M059J (cell line): ENCODE measurements around the gene GPC5. TPM values are rescaled to one million over a fixed set of nuclear protein-coding genes. Genes with fewer than 3 reads are reported as not detected.
A peak's percentile ranks its signal among the peaks of the same experiment; 100 is the strongest.
"Not testable (repeated sequence)": the region's sequence is repeated elsewhere in the genome, so short reads cannot be mapped to it uniquely, and the experiment has no call there.

Source experiments
- DNase-seq: peaks from one replicate; pipeline ENCODE4 v3.0.0-alpha.2; 2012; ENCODE audit warnings: low read depth
- total RNA-seq: library from RNA; depleted of rRNA; stranded (reverse); fragments of >200 nt; shearing (Covaris generic); gene quantifications from 2 replicates; pipeline ENCODE4 v1.2.3, GENCODE V29; 2014

Gene GPC5
- total RNA-seq, 1 experiment from 2014 or later: 0.25 TPM

DNA sequence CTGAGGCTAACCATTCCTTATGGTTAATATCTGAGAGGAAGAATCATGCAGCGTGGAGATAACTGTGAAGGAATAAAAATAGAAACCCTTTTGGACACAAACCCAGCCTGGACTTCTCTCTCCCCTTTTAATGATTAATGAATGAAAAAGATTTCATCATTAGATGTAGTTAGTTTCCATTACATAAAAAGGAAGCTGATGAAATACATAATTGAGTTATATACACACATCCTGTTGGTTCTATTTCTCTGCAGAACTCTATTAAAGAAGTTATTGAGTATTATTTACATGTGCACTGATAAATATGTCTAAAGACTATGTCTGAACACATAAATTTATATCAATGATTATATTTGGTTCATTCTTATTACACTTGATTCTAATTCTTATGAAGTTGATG, 465.3 kb downstream of the GPC5 start:
- DNase-seq: no peak

DNA sequence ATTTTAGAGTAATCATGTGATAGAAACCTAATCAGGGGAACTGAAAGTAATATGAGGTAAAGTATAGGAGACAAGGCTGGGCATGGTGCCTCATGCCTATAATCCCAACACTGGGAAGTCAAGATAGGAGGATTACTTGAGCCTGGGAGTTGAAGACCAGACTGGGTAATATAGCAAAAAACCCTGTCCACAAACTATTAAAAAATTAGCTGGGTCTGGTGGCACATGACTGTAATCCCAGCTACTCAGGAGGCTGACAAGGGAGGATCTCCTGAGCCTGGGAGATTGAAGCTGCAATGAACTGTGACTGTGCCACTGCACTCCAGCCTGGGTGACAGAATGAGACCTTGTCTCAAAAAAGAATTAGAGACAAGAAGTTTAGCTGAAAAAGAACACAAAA, 469.9 kb downstream of the GPC5 start:
- no peak for DNase-seq

DNA sequence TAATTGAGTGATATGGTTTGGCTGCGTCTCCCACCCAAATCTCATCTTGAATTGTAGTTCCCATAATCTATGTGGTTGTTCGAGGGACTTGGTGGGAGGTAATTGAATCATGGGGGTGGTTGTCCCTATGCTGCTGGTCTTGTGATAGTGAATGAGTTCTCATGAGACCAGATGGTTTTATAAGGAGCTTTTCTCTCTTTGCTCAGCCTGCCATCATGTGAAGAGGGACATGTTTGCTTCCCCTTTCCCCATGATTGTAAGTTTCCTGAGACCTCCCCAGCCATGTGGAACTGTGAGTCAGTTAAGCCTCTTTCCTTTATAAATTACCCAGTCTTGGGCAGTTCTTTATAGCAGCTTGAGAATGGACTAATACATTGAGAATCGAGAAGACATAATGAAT, 480.1 kb downstream of the GPC5 start:
- no peak for DNase-seq

DNA sequence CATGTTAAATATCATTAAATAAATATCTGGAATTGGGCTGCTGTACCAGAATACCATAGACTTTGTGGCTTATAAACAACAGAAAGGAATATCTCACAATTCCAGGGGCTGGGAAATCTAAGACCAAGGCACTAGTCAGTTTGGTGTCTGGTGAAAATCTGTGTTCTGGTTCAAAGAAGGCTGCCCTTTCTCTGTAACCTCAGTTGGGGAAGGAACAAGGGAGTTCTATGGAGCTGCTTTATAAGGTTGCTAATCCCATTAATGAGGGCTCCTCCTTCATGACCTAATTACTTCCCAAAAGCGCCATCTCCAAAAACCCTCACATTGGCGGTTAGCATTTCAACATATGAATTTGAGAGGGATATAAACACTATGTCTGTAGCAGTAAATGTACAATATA, 480.9 kb downstream of the GPC5 start:
- DNase-seq: no peak

DNA sequence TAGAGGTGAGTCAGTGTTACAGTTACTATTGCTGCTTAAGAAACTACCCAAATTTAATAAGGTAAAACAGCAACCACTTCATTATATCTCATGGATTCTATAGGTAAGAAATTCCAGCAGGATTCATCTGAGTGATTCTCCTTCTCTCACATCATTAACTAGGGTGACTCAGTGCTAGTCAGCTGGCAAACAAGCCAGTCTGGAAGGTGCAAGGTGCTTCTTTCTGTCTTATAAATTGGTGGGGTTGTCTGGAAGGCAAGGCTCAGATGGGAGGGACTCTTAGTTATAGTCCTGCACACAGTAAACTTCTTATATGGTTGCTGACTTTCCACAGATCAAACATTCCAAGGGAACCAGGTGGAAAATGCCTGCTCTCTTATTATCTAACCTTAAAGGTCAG, 484.5 kb downstream of the GPC5 start:
- no peak for DNase-seq

DNA sequence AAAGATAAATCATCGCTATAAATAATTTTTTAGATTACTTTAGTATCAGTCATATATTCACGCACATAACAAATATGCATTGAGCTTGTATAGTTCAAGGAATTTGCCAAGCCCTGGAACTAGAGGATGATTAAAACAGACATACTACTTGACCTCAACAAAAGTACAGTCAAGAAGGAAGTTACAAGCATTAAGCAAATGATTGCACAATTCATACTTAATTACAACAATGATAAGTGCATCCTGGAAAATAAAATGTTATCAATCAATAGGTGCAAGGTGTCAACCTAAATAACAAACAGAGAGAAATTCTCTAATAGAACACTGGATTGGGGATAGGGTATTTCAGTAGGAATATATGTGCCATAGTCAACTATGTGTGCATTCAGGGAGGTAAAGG, 491.2 kb downstream of the GPC5 start:
- DNase-seq: no peak

DNA sequence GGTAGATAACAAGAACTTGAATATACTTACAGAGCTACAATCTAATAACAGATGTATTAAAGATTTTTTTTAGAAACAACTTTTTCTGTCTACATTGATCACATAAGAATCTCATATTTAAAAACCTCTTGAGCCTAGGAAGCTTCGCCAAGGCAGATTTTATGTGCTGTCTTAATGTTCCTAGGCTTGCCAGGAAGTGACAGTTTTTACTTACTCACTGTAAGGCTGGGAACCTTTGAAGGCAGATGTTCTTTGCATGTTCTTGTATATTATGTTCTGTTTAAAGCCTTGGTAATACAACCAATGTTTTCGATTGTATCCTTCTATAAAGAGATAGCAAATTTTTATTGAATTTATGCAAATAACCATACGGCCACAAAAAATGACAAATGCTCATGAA, 492.7 kb downstream of the GPC5 start:
- no peak for DNase-seq

DNA sequence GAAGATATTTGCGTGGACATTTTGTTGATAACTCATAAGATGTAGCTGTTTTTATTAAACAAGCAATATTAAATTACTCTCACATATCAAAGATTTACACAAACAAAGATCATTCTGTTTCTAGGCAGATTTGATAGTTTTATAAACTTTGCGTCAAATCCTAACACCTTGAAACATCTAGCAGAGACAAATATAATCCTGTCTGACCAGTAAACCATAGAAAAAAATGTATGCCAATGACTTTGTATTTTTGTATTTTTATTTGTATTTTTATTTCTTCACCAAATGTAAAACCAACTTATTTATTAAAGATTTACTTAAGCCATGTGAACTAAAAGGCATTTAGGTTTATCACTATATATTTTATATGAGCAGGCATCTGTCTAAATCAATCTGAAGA, 494.6 kb downstream of the GPC5 start:
- no peak for DNase-seq

DNA sequence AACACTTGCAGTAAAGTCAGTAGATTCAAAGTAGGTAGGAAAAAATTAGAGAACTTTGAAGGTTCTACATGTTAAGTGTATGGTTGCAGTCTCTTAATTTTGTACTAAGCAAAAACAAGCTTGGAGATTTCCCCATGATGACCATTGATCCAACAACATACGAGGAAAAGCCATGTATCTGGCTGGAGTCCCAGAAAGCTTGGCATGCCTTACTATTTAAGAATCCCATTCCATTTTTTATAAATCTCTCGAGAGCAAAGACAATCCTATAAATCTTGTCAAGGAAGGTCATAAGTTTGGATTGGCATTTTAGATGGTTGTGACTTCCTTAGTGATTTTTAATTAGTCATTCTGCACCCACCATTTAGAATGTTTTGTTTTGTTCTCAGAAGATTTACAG, 495.9 kb downstream of the GPC5 start:
- DNase-seq: no peak

DNA sequence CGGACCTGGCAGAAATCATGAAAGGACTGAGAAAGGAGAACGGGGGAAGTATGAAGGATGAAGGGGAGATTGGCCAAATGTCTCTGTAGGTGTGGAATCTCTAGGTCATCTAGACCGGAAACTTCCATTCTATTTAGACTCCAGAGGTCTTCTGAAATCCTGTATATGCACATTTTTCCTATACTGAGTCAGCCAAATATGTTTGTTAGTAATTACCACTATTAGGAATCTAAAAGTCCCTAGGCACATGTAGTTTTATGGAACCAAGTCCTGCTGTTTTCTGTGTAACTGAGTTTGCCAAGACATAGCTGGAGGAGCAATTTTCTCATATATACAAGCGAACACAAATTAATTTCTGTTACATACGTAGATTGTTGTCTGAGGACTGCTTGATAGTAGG, 498.1 kb downstream of the GPC5 start:
- peak; percentile 7 for DNase-seq

DNA sequence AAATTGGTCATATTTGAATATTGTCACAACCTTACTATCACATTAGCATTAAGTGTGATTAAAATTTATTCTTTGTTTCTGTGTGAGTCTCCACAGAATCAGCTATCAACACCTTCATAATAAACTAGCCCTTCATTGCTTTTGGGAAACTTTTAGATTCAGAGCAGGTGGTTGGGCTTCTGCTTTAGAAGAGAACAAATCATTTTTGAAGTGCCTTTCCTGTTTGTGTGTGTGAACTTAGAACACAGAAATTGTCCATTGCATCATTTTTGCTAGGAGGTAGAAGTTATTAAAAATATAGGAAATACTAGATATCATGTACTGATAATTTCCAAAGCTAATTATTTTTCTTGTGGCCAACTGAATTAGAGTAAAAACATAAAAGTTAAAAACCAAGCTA, 500.6 kb downstream of the GPC5 start:
- not testable (repeated sequence) for DNase-seq

DNA sequence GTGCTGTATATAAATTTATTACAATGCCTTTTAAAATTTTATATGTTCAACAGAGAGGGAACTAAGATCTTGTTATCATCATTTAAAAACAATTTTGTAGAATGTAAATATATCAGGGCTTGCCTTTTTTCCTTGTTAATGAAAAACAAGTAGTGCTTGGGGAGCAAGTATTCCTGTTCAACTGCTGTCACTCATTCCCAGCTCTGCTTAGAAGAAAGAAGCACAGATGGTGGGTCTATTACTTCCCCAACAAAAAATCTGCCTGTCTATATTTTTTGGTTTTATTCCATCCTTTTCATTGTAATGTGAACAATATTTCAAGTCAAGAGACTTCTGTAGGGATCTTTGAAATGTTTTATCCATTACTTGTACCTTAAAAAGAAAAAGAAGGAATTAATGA, 503.9 kb downstream of the GPC5 start:
- DNase-seq: no peak

DNA sequence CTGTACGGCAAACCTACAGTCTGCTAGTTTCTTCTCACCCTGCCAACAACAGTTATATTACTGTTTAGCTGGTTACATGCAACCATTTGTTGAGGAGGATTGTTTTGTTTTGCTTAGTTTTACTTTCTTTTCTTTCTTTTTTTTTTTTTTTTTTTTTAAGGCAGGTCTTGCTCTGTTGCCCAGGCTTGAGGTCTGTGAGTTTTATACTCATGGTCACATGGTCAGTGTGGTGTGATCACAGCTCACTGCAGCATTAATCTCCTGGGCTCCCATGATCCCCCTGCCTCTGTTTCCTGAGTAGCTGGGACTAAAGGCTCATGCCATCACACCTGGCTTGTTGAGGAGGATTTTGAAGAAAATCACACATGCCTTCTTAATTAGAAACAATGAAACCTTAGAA, 505.6 kb downstream of the GPC5 start:
- no peak for DNase-seq

DNA sequence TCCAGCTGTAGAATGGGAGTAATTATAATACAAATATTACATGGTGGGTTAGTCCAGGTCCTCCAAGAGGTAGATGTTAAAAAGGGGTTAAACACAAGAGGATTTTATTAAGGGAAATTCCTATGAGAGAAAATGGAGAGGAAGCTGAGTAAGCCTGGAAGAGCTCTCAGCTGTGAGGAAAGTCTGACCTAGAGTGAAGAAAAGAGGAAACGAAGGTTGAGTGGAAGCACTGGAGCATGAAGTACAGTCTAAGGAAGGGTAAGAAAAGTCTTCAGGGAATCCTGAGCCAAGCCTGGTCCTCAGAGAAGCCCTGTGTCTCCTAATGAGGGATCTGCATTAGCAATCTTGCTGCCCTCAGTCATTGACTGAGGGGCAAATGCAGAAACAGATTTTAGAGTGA, 506.2 kb downstream of the GPC5 start:
- DNase-seq: peak; percentile 0

DNA sequence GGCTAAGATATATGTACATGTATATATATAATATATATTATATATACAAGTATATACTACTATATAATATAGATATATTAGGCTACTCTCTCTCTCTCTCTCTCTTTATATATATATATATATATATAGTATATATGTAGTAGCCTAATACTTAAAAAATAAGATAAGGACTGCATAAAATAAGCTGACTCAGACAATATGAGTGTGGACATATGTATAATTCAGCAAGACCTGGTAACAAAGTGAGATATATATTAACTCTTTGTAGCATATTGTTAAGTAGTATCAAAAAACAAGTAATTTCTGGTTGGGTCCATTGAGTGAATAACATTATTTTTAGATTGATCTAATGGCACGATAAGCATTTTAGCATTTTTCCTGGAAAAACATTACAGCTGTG, 509.0 kb downstream of the GPC5 start:
- DNase-seq: no peak

DNA sequence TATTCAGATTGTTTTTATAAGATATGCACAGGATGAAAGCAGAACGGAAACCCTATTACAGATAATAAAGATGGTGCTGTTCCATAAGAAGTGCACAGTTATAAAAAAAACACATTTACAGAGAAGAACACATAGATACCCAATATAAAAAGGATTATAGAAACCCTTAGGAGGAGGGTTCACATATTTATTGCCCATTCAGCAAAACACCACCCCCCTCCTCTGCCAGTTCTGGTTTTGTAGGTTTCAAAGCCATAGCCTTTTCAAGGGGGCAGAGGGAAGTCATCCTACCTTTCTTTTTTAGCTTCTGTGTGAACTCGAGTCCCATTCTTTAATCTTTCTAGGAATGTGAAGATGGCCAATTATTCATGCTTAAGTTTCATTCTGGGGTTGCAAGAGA, 511.2 kb downstream of the GPC5 start:
- no peak for DNase-seq

DNA sequence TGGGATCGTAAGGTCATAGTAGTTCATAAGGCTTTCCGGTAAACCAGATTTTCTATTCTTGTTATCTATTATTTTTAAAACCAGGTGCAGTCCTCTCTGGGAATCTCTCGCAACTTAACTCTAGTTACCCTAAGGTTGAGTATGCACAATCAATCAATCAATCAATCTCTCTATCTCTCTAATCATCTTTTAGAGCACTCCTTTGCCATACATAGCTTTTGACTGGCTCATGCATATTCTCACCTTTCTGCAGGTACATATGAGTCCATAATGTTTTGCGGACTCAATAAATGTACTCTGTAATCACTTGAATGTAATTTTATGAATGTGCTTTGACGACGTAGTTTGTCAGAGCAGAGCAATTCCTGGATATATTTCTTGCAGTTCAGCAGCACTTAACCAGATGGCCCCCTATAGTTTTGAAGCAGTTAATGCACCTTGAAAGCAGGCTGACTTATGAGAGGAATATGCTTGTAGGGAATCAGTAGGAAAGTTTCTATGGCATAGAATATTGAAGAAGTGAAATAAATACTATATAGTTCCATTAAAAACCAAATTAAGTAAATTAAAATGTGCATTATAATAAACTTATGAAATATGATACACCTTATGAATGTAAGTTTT, 524.7 kb downstream of the GPC5 start:
- no peak for DNase-seq

DNA sequence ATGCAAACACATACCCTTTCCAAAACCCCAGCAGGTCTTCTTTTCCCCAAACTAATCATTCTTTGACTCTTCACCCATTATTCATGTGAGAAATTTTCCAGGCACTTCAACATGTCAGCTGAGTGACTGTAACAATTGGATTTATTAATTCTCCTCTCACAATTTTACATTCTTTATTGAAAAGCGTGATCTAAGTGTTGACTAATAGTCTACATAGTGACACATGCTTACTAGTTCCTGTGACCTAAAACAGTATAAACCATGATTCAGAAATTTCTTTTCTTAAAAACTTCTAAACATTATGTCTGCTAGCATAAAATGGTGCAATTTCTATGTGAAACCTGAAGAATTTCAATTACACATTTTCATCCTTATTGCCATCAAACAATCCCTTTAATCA, 532.3 kb downstream of the GPC5 start:
- DNase-seq: no peak

DNA sequence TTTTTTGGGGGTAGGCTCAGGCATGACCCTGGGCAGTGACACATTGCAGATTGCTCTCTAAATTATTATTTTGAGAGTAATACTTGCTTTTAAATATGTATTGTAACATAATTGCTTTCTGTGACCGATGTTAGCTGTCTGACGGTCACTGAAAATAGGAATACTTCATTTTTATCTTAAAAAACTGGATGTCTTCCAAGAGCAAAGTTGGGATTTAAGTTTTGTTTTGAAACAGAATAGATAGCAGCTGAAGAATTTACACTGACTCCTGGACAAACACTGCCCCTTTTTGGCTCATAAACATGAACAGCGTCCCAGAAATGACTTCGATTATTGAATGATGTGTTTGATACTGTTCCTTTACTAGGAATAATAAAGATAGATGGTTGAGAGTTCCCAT, 535.9 kb downstream of the GPC5 start:
- DNase-seq: no peak

DNA sequence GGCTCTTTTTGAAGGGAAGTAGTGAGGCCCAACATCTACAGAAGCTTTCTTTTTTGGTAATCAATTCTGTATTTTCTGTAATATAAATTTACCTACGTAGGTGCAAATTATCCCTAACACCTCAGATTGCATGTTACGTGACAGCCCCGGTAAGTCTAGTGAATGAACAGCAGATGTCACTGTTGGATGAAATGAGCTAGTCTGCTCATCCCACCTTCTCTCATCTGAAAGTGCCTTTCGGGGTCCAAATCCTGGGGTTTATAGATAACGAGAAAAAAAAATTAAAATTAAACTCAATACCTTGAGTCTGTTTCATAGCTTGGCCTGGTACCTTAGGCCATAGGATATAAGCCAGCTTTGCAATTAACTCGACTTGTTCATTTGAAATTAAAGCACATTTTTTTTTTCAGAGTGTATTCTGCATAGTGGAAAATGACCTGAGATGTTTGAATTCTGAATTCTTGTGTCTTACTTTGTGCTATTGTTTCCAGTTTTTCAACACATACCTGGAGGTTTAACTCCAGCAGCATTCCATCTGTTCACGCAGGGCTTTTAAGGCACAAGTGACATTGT, 548.2 kb downstream of the GPC5 start:
- DNase-seq: no peak

DNA sequence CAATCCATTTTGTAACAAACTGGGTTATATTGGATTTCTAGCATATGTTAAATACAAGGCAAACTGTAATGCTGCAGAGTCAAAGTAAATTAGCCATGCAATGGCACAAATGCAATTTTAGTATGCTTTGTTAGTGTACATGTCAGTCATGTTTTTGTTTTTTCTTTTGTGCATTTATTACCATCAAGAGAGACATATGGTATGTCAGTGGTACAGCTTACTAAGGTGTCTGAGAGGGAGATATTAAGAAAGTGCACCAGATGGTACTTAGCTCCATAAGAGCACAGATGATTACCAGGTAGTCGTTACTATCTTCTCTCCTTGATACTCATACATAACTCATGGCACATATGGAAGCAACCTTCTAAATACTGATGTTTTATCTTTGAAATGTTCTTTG, 550.3 kb downstream of the GPC5 start:
- DNase-seq: no peak

DNA sequence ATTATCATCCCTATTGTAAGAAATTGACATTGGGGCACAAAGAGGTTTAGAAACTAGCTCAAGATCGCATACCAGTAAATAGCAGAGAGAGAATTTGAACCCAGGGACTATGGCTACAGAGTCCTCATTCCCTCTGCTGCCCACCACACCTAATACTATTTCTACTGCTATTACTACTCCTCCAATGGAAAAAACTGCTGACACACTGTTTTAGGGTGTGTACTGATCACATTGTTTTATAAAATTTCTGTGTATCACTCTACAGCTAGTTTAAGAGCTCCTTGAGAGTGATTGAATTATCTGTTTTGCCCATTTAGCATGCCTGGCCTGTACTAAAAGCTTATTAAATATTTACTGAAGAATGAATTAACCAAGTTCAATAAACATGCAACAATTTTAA, 552.4 kb downstream of the GPC5 start:
- DNase-seq: no peak

DNA sequence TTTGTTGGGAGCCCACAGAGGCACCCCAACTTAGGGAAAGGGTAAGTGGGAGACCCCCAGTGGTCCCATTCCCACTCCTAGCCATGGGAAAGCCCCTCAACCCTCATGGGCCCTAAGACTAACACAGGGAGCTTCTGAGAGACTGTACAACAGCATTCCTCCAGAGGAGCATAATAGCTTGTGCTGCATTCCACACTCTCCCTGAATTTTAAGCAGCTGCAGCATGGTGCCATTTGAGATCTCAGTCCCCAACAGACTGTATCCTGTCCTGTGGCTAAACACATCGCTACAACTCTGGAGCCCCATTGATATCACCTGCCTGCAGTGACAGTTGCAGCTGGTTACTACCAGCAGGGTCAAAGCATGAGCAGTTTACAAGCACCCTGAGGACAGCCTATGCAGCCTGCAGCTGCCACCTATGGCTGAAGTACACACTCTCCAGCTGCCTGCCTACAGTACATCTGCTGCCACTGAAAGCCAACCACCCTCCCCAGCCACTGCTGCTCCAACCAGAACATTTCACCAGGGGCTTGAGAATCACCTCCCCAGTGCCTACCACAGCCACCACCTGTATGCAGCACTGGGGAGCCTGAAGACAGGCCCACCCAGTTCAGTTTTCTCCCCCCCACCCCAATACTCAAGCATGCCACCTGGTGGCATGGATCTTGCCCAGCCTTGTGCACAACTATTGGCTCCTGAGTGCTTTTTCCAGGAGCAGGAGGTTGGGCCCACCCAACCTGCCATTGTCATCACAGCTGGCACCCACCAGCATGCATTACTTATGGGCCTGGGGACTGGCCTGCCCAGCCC, 557.3 kb downstream of the GPC5 start:
- DNase-seq: no peak
